ENCODE data around the gene SAMD11. TPM values are rescaled to one million over a fixed set of nuclear protein-coding genes. Genes with fewer than 3 reads are reported as not detected.

SAMD11 gene
- total RNA-seq, 1 donor from 2014 or later = 13.9 TPM

DNA sequence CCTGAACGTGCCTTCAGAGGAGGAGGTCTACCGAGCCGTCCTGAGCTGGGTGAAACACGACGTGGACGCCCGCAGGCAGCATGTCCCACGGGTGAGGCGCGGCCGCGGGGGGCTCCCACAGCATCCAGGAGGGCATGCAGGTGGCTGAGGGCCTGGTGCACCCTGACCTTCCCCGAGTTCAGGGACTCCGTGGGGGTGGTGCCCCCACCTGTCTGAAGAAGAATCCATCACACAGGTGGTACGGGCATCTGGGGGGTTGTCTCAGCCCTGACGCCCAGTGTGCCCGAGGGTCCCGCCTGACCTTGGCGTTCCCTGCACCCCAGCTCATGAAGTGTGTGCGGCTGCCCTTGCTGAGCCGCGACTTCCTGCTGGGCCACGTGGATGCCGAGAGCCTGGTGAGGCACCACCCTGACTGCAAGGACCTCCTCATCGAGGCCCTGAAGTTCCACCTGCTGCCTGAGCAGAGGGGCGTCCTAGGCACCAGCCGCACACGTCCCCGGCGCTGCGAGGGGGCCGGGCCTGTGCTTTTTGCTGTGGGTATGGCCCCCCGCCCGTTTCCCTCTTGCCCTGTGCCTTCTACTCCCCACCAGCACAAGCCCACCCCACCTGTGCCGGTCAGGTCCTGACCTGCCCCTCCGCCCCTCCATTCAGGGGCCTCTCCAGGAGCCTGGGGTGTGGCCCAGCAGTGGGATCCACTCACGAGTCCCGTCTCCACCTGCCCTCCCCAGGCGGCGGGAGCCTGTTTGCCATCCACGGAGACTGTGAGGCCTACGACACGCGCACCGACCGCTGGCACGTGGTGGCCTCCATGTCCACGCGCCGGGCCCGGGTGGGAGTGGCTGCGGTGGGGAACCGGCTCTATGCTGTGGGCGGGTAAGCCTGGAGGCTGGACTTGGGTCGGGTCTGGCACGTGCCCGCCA is 38.9 kb downstream of the SAMD11 start:
- no peak for DNase-seq (ENCODE audit: low spot score)

DNA sequence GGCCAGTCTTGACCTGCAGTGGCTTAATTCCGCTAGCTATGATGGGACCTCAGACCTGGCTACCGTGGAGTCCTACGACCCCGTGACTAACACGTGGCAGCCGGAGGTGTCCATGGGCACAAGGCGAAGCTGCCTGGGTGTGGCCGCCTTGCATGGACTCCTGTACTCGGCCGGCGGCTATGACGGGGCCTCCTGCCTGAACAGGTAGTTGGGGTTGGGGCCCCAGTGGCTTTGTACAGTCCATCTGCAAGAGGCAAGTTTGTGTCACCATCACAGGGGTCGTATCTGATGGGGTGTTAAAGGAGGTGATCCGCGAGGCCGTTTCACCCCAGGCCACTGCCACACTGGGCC is 39.6 kb downstream of the SAMD11 start:
- no peak for DNase-seq (ENCODE audit: low spot score)

DNA sequence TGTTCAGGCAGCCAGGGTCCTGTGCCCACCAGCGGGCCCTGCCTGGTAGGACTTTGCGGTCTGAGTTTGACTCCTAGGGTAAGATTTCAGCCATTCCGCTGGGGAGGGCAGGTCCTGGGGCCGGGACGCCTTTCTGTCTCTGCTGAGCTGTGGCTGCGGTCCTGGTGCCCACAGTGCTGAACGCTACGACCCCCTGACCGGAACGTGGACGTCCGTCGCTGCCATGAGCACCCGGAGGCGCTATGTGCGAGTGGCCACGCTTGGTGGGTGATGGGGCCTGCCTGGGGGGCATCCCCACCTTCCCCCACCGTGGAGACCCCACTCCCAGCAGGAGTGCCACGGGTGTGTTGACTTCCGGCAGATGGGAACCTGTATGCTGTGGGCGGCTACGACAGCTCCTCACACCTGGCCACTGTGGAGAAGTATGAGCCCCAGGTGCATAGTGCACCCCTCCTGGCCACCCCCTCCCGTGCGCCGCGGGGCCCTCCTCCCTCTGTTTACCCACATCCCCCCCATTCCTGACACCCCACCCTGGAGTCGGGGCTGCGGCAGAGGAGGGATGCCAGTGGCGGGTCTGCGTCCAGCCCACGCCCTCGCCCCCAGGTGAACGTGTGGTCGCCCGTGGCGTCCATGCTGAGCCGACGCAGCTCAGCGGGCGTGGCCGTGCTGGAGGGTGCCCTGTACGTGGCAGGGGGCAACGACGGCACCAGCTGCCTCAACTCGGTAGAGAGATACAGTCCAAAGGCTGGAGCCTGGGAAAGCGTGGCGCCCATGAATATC is 40.2 kb downstream of the SAMD11 start:
- DNase-seq (ENCODE audit: low spot score) = no peak

DNA sequence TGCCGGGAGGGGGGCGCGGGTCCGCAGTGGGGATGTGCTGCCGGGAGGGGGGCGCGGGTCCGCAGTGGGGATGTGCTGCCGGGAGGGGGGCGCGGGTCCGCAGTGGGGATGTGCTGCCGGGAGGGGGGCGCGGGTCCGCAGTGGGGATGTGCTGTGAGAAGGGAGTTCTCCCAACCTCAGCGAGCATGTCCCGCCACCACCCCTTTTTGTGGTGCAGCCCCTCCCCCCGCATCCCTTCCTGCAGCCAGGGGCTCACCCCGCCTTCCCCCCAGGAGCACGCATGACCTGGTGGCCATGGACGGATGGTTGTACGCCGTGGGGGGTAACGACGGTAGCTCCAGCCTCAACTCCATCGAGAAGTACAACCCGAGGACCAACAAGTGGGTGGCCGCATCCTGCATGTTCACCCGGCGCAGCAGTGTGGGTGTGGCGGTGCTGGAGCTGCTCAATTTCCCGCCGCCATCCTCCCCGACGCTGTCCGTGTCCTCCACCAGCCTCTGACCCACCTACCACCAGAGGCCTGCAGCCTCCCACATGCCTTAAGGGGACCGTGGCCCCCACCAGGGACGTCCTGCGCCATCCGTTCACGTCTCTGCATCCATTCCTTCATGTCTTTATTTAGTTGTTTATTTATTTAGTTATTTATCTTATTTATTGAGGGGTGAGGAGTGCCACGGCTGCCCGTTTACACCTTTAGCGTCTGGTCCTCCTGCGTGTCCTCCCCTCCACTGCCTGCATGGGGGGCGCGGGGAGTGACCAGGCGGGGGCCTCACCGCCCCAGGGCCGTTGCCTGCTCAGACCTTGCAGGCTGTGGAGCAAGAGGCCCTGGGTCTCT is 41.2 kb downstream of the SAMD11 start:
- no peak for DNase-seq (ENCODE audit: low spot score)

DNA sequence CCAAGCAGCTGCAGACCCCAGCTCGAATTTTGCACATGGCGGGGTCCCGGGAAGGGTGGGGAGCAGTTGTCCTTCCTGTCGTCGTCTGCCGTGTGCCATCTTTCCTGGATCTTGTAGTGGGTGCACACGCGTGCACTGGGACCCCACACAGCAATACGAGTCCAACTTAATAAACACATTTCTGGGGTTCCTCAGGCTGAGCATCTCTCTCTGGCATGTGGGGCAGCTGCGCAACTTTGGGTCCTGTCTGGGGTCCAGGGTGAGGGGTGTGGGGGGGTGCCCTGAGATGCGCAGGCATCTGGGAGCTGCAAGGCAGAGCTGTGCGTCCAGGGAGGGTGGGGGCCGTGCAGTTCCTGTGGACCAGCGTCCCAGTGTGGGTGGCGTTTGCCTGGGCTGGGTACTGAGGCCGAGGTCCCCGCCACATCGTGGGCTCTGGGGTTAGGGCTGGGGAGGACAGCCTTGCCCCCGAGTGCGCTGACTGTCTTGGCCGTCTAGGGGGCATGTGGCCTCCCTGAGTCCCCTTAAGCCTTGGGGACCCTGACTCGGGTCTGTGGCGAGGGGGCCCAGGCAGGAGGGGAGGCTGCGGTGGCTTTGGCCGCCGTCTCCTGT is 41.9 kb downstream of the SAMD11 start:
- DNase-seq (ENCODE audit: low spot score) = no peak

DNA sequence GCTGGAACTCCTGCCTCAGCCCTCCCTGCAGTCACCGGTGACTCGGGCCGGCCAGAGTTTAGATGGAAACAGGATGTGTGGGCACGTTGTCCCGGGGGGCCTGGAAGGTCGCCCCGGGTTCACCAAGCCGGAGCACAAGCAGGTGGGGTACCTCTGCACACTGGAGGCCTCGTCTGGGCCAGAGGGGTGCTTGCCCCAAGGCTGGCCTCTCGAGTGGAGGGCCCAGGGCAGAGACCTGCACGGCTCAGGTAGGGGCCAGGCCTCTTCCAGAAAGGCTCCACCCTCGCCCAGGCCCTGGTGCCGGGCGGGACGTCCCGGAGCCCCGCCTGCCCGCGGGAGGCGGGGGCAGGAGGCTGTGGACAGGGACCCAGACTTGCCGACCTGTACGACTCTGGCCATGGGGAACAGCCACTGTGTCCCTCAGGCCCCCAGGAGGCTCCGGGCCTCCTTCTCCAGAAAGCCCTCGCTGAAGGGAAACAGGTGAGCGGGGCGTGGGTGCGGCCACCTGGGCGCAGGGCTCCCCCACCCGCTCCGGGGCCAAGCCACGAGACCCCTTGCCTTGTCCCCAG is 42.5 kb downstream of the SAMD11 start, which contains the start of gene PLEKHN1:
Gene PLEKHN1, plus strand, starts transcription at position 348 of the 569 bp plus-strand sequence. Its CDS starts 50 bp downstream, at position 398.
- no peak for DNase-seq (ENCODE audit: low spot score)

DNA sequence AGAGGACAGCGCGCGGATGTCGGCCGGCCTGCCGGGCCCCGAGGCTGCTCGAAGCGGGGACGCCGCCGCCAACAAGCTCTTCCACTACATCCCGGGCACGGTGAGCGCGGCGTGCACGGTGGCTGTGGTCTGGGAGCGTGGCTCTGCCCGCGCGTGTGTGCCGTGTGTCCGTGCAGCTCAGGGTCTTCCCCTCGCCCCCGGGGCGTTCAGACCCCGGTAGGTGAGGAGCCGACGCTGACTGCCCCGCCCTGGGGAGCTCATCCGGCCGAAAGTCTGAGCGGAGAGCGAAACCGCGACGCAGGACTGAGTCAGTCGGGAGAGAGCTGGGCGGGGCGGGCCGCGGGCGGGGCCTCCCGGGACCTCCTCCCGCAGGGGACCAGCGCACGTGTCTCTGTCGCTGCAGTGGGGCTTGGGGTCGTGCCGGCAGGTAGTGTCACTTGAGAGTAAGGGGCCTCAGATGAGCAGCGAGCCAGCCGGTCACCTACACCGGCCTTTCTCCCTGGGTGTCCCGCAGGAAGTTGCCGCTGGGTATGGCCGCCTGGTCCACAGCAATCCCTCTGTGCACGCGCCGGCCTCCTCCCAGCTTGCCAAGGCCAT is 43.1 kb downstream of the SAMD11 start:
- peak; percentile 88 for DNase-seq (ENCODE audit: low spot score)

DNA sequence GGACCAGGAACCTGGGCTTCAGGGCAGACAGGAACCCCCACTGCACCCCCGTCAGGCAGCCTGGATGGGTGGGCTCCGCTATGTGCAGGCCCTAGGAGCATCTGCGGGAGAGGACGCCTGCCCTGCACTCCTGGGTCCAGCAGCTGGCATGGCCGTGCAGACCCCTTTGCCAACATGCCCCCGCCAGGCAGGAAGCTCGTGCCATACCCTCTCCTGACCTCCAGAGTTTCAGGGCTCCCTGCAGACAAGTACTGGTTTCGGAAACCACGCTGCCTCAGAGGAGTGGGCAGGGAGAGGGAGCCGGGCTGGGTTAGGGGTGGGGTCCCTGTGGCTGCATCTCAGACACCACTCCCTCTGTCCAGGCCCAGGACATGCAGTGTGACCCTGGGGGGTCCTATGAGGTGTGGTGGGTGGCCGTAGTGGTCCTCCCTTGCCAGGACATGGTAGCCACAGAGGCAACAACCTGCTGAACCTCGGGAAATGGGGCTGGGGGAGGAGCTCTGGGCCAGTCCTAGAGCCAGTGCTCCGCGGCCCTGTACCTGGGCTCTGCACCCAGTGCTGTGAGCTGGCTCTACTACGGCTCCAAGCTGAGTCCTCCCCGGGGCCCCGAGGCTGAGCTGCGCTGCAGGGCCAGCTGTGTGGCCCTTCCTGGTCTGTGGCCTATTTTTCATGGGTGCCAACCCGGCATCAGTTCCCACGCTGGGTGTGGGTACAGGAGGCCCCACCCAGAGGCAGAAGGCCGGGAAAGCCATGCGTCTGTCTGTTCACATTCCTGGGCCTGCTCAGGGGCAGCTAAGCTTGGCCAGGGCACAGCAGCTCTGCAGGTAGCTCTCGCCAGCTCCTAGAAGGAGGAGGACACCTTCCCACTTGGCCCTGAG is 44.0 kb downstream of the SAMD11 start:
- DNase-seq (ENCODE audit: low spot score) = peak; percentile 75

DNA sequence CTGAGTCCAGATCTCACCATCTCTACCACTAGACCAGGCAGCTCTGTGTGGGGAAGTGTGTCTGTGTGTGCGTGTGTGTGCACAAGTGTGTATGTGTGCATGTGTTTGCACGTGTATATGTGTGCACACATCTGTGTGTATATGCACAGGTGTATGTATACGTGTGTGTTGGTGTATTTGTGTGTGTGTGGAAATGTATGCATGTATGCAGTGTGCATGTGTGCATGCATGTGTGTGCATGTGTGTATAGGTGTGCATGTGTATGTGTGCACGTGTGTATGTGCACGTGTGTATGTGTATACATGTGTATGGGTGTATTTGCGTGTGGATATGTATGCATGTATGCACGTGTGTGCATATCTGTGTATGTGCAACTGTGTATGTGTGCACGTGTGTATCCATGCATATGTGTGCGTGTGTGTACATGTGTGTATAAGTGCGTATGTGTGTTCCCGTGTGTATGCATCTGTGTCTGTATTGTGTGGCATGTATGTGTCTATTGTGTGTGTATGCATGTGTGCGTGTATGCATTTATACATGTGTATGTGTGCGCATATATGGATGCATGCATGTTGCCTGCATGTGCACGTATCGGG is 45.6 kb downstream of the SAMD11 start:
- DNase-seq (ENCODE audit: low spot score) = no peak

DNA sequence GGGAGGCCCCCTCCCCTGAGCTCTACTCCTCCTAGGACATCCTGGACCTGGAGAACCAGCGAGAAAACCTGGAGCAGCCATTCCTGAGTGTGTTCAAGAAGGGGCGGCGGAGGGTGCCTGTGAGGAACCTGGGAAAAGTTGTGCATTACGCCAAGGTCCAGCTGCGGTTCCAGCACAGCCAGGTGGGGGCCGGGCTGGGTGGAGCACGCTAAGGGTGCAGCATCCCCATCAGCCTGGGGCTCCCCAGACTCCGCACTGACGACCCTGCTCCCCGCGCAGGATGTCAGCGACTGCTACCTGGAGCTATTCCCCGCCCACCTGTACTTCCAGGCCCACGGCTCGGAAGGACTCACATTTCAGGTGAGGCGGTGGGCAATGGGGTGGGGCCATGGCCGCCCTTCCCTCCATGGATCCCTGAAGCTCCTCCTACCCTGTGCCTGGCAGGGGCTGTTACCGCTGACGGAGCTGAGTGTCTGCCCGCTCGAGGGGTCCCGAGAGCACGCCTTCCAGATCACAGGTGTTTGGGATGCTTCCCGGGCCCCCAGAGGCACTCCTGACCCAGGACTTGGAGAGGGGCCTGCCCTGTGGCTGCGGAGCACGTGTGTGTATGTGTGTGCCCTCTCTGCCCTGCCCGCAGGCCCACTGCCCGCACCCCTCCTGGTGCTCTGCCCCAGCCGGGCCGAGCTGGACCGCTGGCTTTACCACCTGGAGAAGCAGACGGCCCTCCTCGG is 46.7 kb downstream of the SAMD11 start:
- no peak for DNase-seq (ENCODE audit: low spot score)

DNA sequence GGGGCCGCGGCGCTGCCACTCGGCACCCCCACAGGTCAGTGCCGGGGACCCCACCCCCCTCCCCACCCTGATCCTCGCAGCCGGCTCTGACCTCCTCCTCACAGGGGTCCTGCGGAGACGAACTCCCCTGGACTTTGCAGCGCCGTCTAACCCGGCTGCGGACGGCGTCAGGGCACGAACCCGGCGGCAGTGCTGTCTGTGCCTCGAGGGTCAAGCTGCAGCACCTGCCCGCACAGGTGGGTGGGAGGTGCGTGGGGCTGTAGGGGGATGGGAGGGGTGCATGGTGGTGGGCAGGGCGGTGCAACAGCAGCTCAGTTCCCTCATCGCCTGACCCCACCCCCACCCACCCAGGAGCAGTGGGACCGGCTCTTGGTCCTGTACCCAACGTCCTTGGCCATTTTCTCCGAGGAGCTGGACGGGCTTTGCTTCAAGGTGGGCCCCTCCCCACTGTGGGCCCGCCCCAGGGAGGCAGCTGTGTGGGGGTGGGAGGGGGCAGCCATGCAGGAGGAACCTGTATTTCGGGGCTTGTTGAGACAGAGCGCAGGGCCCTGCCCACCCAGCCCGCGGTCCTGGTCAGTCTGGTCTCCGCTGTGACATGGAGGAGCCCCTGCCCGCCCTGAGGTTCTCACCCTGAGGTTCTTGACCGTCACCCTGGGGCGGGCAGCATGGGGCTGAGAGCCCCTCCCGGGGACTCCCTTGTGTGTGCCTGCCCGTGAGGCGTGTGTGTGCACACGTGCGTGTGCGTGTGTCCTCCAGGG is 47.4 kb downstream of the SAMD11 start:
- DNase-seq (ENCODE audit: low spot score) = peak; percentile 85

DNA sequence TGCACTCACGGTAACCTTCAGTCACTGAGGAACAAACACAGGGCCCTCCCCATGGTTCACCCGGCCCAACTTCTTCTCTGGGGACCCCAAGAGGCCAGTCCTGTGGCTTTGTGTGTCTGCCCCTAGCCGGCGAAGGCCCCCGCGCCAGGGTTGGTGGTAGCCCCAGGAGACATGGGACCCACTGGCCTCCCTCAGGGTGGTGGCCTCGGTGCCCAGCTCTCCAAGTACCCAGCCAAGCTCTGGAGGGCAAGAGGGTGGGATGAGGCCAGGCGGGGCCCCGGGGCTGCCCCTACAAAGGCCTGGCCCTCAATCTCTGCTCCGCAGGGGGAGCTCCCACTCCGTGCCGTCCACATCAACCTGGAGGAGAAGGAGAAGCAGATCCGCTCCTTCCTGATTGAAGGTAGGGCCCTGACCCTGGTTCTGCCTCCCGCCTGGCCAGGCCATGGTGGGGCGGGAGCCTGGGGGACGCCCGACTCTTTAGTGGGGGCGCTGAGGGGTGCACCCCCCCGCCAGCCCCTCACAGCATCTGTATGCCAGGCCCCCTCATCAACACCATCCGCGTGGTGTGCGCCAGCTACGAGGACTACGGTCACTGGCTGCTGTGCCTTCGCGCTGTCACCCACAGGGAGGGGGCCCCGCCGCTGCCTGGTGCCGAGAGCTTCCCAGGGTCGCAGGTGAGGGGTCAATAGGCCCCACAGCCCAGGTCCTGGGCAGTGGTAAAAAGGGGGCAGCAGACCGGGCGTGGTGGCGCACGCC is 48.2 kb downstream of the SAMD11 start:
- DNase-seq (ENCODE audit: low spot score) = no peak

DNA sequence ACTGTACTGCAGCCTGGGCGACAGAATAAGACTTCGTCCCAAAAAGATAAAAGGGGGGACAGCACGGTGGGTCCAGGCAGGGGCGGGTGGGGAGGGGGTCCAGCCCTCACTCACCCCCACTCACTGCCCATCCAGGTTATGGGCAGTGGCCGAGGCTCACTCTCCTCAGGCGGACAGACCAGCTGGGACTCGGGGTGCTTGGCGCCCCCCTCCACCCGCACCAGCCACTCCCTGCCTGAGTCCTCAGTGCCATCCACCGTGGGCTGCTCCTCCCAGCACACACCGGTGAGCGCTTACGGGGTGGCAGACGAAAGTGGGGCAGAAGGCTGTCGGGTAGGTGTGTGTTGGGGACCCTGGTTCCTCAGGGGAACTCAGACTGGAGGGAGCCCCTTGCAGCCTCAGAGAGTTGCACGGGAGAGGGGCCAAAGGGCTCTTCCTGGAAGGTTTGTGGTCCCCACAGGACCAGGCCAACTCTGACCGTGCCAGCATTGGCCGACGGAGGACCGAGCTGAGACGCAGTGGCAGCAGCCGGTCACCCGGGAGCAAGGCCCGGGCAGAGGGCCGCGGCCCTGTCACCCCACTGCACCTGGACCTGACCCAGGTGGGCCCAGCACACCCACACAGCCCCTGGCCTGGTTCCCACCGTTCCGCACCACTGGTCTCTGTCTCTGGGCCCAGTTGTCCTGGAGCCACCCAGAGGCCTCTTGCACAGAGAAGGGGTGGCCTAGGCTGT is 49.2 kb downstream of the SAMD11 start:
- no peak for DNase-seq (ENCODE audit: low spot score)

DNA sequence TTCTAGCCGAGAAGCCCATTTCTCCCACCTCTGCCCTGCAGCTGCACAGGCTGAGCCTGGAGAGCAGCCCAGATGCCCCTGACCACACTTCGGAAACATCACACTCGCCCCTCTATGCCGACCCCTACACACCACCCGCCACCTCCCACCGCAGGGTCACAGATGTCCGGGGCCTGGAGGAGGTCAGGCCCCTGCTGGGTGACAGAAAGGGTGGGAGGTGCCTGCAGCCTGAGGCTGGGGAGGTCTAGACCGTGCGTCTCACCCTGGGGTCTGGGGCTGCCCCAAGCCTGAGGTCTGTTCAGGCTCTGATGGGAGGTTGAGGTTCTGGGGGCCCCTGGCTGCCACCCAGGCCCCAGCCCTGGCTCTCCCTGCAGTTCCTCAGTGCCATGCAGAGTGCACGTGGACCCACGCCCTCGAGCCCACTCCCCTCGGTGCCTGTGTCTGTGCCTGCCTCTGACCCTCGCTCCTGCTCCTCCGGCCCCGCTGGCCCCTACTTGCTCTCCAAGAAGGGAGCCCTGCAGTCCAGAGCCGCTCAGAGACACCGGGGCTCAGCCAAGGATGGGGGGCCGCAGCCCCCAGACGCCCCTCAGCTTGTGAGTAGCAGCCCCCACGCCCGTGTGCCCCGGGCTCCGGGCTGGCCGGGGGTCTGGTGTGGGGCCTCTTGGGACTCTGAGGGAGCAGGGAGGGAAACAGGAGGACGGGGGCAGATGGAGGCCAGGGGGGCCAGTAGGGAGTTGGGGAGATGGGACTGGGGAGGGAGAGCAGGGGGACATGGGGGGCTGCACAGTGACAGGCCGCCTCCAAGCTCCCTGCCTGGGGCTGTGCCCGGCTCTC is 50.0 kb downstream of the SAMD11 start:
- no peak for DNase-seq (ENCODE audit: low spot score)

DNA sequence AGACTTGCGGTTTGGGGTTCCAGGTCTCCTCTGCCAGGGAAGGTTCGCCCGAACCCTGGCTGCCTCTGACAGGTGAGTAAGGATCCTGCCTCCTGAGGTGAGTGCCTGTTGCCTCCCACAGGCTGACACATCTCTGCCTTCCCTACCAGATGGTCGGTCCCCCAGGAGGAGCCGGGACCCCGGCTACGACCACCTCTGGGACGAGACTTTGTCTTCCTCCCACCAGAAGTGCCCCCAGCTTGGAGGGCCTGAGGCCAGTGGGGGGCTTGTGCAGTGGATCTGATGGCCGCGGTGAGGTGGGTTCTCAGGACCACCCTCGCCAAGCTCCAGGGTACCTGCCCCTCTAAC is 50.5 kb downstream of the SAMD11 start:
- no peak for DNase-seq (ENCODE audit: low spot score)
